Activated T-helper 1 cell treated with anti-CD3 and anti-CD28 coated beads, Interleukin-2, amount 50 U/mL, for 16 hours (primary cell): ENCODE measurements around the gene MIDN.
"Not testable (repeated sequence)": the region's sequence is repeated elsewhere in the genome, so short reads cannot be mapped to it uniquely, and the experiment has no call there.

Experiments
- DNase-seq, 2 donors: peaks; one replicate each; pipeline ENCODE4 v3.0.0-alpha.2; 2020; ENCODE audit warnings: low read depth in 1 of 2, low spot score in 1 of 2

The MIDN gene

DNA sequence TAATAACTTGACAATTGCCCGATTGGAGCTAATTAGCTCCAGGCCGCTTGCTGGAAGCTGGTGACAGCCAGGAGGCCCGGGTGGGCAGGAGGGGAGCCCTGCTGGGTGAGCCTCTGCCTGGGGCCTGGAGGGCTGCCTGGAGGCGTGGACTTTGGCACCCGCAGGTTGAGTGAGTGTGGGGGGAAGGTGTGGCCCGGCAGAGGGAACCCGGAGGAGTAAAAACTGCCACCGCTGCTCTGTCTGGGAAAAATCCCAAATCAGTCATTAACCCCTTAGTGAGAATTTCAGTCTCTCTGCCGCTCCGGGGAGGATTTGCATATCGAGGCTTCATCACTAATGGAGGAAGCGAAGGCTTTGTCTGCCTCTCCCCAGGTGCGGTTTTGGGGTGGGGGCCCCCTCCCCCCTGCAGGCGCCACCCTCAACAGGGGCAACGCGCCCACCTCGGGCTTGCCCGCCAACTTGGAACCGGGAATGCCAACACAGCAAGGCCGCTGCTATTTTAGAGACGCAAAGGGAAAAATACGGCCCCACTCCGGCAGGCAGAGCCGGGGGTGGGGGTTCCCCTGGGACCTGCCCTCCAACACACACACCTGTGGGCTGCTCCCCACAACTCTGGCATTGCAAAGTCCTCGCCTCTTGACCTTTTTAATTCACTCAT lies 43.5 kb downstream of the MIDN start:
- no peak for DNase-seq

- no peak for DNase-seq
These were observed 44.2 kb downstream of the MIDN start for GRCh38 chr19:1292419-1293151.

GRCh38 chr19:1293782-1294604 lies 45.6 kb downstream of the MIDN start:
- DNase-seq, result no peak

- no peak for DNase-seq
These were observed 46.3 kb downstream of the MIDN start for GRCh38 chr19:1294688-1295087.

DNA sequence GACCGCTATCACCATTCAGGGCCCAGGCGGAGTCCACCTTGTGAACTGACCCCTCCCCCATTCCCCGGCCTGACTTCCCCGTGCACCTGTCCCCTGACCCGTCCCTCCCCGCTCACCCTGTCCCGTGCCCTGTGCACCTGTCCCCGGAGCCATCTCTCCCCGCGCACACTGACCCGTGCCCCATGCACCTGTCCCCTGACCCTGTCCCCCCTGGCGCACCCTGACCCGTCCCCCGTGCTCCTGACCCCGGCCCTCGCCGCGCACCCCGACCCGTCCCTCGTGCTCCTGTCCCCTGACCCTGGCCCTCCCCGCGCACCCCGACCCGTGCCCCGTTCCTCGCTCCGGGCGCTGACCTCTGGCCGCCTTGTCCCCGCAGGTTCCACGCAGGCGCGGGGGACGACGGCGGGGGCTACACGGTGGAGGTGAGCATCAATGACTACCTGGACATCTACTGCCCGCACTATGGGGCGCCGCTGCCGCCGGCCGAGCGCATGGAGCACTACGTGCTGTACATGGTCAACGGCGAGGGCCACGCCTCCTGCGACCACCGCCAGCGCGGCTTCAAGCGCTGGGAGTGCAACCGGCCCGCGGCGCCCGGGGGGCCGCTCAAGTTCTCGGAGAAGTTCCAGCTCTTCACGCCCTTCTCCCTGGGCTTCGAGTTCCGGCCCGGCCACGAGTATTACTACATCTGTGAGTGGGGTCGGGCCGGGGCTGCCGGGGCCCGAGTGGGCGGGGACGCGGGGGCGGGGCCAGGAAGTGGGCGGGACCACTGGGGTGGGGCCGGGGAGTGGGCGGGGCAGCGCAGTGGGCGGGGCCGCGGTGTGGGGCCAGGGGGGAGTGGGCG lies 47.0 kb downstream of the MIDN start:
- peak in 1 of 2 donors; percentile 41 for DNase-seq

DNA sequence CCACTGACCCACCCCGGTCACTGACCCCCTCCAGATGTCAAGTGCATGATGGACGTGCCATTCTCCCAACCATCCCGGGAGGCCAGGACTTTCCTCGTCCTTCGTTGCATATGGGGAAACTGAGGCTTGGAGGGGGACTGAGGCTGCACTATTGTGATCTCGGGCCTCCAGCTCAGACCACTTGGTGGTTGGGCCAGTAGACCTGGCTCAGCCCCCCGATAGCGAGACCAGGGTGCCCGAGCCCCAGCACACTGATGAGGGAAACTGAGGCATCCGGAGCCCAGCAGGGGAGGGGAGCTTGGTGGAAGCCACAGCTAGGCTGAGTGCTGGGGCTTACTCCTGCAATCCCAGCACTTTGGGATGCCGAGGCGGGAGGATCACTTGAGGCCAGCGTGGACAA lies 47.7 kb downstream of the MIDN start:
- no peak for DNase-seq

DNA sequence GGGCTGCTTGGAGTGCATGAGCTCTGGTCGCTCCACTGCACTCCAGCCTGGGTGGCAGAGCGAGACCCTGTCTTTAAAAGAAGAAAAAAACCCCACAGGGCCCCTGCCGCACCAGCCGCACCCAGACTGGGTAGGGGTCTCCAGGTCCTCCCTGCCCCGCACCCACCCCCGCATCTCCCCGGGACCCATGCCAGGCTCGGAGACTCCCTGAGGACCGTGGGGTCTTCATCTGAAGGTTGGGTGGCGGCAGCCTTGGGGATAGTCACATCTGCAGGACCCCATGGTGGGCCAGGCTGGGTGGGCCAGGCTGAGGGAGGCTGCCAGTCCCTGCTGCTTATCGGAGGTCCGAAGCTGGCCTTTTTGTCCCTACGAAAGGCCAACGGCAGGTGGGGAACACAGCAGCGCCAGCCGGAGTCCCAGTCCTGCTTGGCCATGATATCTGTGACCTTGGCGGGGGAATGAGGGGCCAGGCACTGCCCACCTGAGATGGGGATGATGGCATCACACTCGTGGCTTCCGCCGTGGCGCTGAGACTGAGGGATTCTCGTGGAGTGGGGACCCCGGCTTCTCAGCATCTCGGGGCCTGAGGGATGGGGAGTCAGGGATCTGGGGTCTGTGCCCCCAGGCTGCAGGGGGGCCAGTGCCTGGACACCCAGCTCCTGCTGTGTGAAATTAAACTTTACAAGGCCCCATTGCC lies 48.3 kb downstream of the MIDN start:
- no peak for DNase-seq

- no peak for DNase-seq
These were observed 49.9 kb downstream of the MIDN start for GRCh38 chr19:1298235-1298634.

DNA sequence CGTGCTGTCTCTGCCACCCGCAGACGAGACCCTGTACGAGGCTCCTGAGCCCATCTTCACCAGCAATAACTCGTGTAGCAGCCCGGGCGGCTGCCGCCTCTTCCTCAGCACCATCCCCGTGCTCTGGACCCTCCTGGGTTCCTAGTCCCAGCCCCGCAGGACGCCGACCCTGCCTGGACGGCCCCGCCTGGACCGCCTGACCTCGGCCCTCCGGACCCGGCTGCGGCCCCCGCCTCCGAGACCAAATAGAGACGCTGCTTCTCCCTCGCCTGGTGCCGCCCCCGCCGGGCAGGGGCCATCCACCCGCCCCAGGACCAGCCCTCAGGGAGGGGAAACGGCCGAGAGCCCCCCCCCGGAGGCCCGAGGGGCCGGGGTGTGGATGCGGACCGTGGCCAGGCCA lies 51.4 kb downstream of the MIDN start:
- no peak for DNase-seq

DNA sequence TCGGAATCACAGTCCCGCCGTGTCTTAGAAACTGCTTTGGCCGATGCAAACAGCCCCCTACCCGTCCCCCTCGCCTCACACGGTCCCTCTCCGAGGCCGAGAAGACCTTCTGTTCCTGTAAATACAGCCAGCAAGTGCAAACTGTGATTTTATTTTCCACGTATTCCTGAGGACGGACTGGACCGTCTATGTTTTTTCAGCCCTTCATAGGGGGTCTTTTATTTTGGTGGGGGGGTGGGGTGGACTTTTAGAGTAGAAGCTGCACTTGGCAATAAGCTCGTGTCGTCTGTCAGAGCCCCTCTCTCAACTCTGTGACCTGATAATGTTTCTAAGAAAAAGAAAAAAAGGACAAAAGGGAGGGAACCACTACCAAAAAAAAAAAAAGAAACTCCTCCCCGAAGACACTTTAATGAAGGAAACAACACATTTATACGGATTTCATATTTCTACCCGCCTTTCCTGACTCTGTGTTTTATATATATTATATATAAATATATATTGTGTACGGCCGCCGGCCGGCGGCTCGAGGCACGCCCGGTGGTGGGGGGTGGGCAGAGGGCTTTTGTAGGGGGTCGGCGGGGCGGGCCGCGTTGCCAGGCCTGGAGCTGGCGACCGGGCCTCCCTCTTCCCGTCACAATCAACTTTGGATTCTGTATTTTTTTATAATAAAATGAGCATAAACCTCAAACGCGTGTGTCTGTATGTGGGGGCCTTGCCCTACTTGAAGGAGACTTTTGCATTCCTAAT lies 52.5 kb downstream of the MIDN start:
- DNase-seq, result no peak

- no peak for DNase-seq
These were observed 54.3 kb downstream of the MIDN start for GRCh38 chr19:1302533-1303239.

DNA sequence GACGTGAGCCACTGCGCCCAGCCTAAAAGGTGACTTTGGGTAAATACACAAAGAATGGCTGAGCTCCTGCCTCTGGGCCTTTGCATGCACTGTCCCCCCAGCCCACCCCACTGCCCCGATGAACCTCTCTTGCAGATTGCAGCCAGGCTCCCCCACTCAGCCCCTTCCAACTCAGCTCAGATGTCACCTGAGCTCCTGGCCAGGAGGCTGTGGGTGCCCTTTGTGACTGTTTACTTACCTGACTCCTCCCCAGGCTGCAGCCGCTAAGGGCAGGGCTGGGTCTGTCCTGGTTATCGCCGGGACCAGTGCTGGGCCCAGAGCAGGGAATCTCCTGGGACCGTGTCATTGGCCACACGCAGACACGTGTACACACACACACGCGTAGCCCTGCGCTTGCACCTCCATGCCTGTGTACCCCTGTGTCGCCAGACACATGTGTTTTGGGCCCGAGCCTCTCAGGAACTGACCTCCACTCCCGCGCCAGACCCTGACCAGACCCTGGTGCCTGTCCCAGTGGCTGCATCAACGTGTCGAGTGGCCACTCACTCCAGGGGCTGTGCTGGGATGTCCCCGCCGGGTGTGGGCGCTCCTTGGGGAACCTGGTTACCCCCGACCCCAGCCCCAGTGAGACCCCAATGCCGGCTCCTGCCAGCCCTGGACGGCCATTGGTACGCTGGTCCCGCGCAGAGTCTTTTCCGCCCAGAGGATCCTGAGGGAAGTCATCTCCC lies 56.0 kb downstream of the MIDN start:
- no peak for DNase-seq

DNA sequence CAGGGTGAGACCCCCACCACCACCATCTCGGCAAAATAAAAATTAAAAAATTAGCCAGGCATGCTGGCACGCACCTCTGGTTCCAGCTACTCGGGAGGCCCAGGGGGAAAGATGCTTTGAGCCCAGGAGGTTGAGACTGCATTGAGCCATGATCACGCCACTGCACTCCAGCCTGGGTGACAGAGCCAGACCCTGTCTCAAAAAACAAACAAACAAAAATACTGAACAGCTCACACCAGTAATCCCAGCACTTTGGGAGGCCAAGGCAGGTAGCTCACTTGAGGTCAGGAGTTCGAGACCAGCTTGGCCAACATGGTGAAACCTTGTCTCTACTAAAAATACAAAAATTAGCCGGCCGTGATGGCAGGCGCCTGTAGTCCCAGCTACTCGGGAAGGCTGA lies 57.0 kb downstream of the MIDN start:
- not testable (repeated sequence) for DNase-seq

DNA sequence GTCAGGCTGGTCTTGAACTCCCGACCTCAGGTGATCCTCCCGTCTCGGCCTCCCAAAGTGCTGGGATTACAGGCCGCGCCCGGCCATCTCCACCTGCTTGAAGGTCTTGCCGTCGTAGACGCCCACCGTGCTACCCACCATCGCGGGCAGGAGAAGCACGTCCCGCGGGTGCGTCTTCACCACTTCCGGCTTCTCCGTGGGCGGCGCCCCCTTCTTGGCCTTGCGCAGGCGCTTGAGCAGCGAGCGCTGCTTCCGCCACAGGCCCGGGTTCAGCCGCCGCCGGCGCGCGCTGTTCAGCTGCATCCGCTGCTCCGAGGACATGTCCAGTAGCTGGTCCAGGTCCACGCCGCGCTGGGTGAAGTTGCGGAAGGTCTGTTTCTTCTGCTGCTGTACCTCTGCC lies 58.9 kb downstream of the MIDN start:
- DNase-seq, result no peak

DNA sequence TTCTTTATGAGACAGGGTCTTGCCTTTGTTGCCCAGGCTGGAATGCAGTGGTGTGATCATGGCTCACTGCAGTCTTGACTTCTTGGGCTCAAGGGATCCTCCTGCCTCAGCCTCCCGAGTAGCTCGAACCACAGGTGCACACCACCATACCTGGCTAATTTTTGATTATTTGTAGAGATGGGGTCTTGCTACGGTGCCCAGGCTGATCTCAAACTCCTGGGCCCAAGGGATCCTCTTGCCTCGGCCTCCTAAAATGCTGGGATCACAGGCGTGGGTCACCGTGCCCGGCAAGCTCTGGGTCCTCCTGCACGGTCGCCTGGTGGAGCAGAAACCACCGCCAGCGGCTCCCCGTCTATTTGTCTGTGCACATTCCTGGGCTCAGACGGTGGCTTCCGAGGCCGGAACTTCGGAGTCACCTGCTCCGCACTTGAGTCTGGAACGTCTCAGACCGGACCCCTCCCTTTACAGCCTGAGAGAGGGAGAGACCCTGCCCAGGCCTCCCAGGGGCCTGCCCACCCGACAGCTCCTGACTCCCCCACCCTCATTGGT lies 59.4 kb downstream of the MIDN start:
- DNase-seq, result no peak

GRCh38 chr19:1308718-1309117 lies 60.3 kb downstream of the MIDN start:
- no peak for DNase-seq
